Heart left ventricle (tissue), 13 donors: Measurements from ENCODE around the gene SH3TC2.

ENCODE experiments used
- CTCF ChIP-seq, 12 donors: fragments of 200-600 bp; sonication (generic) in 4 of 12; IDR thresholded peaks; one replicate each; pipeline versions ENCODE4 v1.5.0 to v1.8.0; 2018 to 2022; ENCODE audit warnings: antibody characterized with exemption in 12 of 12, mild to moderate bottlenecking in 5 of 12
- POLR2A ChIP-seq, 2 donors: fragments of 450-650 bp; IDR thresholded peaks; one replicate each; pipeline ENCODE4 v1.6.1; 2017; ENCODE audit warnings: antibody characterized with exemption in 2 of 2, mild to moderate bottlenecking in 2 of 2, moderate library complexity in 2 of 2
- donor health status: ischemic (EF 13 %, LVEDD 7.1; RV severe dilation, severe dysfunction).
- donor health status: DM: no; HTN: yes; CAD: no.
- donor health status: DM: no; HTN: no; CAD: no.
- donor health status: ischemic (EF 25% LVEDD 6.9; RV normal size, moderate dysfunction).
- donor health status: ischemic (EF 25% LVEDD 5.7; RV mildly dilated, moderate dysfunction).
- donor health status: ischemic (EF 35%, LVEDD 5.7; RV mildly dilated, moderate dysfunction).
- donor health status: nonischemic (EF 11% LVEDD 7.7; RV severe dilation, severe dysfunction).
- donor health status: DM: yes; HTN: yes; CAD: no.
- donor health status: PGD.
- donor health status: ischemic (EF 29% LVEDD 5.4; RV normal size, mild dysfunction).
- donor health status: nonischemic (EF 23%, LVEDD 6.1; RV moderate dilation, normal function).

DNA sequence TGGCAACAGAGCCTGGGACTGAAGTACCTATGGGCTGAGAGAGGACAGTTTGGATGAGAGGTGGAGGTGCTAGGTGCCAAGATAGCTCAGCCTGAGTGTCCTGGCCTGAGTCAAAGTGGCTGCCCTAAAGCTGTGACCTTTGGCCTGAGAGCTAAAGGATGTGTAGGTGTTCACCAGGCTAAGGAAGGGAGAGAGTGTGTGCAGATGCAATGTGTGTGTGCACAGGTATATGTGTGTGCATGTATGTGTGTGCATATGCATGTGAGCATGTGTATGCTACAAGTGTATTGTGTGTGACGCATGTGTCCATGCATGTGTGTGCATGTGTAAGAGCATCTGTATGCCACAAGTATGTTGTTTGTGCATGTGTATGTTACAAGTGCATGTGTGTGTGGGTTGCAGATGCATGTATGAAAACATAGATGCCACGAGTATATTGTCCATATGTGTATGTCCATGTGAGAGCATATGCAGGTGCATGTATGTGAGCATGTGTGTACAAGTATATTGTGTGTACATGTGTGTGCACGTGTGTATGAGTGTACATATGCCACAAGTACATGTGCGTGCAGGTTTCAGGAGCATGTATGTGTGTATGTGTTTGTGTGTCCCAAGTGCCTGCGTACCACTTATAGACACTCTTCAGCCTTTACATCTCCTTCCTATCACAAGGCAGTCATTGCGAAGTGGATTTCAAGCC is 102.6 kb downstream of the SH3TC2 start:
- TF ChIP-seq CTCF (IDR thresholded peaks at IDR 0.05) (no peak), POLR2A (IDR thresholded peaks at IDR 0.05) (no peak)
